ENCODE data around the gene NEU2. TPM values are rescaled to one million over a fixed set of nuclear protein-coding genes. Genes with fewer than 3 reads are reported as not detected.
"Not testable (repeated sequence)": the region's sequence is repeated elsewhere in the genome, so short reads cannot be mapped to it uniquely, and the experiment has no call there.

The NEU2 gene
- polyA plus RNA-seq, 3 donors: not detected

DNA sequence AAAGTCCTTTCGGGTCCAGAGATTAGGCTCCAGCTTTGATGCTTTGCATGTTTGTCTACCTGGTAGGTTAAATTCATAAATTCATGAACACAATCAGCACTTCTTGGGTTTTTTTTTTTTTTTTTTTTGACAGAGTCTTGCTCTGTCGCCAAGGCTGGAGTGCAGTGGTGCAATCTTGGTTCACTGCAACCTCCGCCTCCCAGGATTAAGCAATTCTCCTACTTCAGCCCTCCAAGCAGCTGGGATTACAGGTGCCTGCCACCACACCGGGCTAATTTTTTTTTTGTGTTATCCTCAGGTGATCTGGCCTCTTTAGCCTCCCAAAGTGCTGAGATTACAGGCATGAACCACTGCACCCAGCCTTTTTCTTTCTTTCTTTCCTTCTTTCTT, 32.7 kb downstream of the NEU2 start:
- not testable (repeated sequence) for DNase-seq (ENCODE audit: extremely low read depth in 1 of 11, low read depth in 9 of 11, low spot score in 4 of 11)

DNA sequence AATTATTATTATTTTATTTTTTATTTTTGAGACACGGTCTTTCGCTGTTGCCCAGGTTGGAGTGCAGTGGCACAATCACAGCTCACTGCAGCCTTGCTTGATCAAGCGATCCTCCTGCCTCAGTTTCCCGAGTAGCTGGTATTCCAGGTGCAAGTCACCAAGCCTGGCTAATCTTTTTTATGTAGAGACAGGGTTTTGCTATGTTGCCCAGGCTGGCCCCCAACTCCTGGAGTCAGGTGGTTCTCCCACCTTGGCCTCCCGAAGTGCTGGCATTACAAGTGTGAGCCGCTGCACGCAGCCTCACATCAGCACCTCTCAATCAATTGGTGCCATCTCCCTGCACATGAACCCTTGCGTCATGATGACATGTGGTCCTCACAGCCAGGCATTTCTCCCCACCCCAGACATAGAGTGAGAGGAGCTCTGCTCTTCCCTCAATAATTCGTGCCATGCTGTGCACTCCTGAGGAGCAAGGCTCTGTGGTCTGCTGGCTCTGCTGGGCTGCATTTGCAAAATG, 33.5 kb downstream of the NEU2 start:
- DNase-seq (ENCODE audit: extremely low read depth in 1 of 11, low read depth in 9 of 11, low spot score in 4 of 11): no peak

DNA sequence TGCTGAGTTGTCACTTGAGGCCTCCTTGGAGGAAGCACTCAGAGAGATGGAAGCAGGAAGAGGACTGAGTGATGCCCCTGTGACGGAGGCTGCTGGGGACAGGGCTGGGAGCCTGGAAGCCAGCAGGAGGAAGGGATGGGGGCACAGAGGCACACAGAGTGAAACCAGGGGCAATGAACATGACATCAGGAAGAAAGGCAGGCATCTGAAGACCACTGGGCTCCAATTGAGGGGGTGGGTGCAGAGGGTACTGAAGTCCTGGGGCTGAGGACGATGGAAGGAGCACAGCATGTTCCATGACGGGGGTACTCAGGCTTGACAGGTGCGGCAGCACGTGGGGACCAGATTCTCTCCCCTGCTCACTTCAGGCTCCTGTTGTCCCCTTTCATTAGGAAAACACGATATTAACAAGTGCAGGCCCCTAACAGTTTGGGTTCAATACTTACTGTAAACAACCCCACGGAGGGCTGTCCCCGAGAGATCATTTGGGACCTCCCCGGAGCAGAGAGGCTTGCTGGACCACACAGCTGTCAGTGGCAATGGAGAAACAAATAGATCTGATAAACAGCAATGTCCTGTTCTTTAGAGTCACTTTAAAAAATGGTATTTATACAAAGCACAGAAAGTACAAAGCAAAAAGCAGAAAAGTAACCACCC, 36.4 kb downstream of the NEU2 start:
- DNase-seq (ENCODE audit: extremely low read depth in 1 of 11, low read depth in 9 of 11, low spot score in 4 of 11): no peak

DNA sequence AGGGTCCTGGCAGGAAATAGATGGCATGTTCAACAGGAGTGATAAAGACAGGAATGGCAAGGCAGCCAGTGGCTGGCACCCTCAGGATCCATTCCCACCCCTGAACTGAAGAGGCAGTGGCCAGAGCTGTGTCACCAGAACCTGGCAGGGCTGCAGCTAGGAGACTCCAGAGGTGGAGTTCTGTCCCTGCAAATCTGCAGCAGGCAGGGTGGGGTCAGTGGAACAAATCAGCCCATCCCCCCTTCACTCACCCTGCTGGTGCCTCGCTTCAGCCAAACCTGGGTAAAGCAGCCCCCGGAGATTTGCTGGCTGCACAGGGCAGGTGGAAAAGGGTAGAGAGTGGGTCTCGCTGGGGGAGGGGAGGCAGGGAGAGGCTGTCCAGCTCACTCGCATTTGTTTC, 40.4 kb downstream of the NEU2 start:
- no peak for DNase-seq (ENCODE audit: extremely low read depth in 1 of 11, low read depth in 9 of 11, low spot score in 4 of 11)

DNA sequence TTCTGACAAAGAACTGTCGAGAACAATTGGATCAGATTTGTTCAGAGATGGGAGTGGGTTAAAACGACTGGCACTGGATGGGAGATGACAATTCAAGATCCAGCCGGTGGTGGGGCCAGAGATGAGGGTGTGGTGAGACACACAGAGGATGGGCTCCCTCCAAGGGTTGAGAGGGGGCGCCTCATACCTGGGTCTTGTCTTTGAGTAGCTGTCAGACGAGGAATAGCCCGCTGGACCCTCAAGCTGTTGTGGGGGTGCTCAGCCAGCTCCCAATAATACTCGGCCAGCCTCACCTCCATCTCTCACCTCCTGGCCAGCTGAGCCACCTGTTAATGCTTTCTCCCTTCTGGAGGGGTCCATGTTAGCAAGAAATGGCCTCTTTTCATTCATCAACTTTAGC, 41.6 kb downstream of the NEU2 start:
- DNase-seq (ENCODE audit: extremely low read depth in 1 of 11, low read depth in 9 of 11, low spot score in 4 of 11): no peak

DNA sequence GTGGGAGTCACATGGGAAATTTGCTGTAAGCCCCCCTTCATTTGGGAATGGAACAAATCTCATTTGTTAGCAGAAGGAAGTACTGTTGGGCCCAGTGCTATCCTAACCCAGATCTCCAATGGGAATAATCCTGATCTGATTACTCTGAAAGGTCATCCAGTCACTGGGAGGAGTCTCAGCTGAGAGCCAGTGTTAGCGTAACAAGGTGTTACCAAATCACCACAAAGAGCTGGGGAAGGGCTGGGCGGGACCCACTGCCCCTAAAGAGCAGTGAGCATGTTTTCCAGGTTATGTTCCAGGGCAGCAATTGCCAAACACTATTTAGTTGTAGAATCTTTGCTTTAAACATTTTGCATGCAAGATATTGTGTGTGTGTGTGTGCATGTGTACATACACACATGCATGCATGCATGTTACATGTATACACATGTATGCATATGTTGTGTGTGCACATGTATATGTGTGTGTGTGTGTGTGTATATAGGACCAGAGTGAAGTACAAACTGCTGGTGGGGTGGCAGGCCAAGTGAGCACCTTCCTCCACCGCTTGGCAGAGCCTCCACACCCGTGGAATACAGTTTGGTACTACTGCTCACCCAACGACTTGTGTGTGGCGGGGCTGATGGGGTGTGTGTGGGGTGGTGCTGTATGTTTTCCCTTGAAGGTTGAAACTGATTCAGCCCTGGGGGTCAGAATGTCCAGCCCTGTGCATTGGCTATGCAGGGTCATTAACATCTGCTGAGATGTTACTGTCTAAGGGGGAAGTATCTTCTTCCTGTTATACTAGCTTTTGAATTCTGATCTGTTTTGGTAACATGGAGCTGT, 42.9 kb downstream of the NEU2 start:
- no peak for DNase-seq (ENCODE audit: extremely low read depth in 1 of 11, low read depth in 9 of 11, low spot score in 4 of 11)

DNA sequence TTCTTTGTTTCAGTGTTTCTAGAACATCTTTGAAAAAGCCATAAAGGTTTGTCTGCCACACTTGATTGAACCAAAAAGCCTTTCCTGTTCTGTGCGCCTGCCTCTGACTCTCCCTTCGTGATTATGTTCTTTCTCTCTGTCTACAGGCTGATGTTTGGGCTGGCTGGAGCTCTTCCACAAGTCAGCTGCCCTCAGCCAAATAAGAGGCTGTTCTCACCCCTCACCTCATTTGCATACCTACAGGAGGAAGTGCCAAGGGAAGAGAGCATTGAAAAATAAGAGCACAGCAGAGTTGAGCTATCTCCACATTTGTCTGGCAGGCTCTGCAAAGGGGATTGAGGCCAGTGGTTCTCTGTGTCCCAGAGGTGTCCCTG, 43.5 kb downstream of the NEU2 start:
- no peak for DNase-seq (ENCODE audit: extremely low read depth in 1 of 11, low read depth in 9 of 11, low spot score in 4 of 11)

DNA sequence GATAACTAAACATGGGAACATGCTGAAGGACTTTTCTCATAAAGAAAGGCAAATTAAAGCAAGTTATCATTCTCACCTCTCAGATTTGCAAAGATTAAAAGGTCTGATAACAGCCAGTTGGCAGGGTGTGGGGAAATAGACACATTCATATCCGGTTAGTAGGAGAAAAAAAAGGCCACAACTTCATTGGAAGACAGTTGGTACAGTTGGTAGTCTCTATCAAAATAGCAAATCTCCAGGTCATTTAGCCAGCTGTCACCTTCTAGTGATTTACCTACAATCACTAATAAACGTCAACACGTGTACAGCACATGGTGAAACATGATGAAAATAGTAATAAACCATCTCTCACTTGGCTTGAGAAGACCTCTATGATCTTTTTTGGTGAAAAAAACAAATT, 44.3 kb downstream of the NEU2 start:
- no peak for DNase-seq (ENCODE audit: extremely low read depth in 1 of 11, low read depth in 9 of 11, low spot score in 4 of 11)

DNA sequence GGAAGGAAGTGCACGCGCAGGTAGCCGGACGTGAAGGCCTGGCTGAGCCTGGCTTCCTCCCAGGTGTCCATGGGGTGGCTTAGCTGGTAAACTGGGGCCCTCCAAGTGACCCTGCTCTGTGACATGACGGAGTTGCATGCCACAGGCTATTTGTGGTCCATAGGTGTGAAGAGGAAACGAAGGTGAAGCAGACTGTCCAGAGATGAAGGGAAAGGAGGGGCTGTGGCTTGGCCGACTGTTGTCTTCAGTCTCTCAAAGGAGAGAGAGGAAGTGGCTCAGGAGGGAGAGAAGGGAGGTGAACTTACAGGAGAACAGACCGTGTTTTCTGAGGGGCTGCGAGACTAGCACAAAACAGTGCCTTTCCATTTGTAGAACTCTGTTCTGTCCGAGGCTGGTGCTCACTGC, 47.0 kb downstream of the NEU2 start:
- DNase-seq (ENCODE audit: extremely low read depth in 1 of 11, low read depth in 9 of 11, low spot score in 4 of 11): no peak

DNA sequence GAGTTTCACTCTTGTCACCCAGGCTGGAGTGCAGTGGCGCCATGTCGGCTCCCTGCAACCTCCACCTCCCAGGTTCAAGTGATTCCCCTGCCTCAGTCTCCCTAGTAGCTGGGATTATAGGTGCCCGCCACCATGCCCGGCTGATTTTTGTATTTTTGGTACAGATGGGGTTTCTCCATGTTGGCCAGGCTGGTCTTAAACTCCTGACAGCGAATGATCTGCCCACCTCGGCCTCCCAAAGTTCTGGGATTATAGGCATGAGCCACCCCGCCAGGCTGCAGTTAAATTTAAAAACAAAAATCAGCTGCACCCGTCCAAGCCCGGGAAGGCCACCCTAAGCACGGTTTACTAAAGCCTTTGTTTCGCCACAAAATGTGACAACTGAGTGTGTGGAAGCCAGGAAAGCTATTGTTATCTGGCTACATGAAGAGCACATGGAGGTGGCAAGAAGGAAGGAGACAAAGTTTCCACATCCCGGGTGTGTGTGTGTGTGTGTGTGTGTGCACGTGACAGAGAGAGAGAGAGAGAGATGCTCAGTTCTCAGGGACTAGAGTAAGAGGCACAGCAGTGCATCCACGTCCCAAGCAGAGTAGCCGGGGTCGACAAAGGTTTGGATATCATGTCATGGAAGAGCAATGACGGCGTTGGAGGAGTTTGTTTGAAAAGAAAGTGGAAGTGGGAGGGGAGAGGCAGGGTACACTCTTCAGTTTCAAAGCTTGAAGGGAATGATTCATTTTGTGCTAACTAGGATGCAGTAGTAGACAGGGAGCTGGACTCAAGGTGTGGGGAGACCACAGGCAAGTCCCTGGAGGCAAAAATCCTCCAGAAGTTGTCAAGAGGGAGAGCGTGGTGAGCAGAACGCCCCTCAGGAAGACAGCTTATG, 47.7 kb downstream of the NEU2 start:
- no peak for DNase-seq (ENCODE audit: extremely low read depth in 1 of 11, low read depth in 9 of 11, low spot score in 4 of 11)

DNA sequence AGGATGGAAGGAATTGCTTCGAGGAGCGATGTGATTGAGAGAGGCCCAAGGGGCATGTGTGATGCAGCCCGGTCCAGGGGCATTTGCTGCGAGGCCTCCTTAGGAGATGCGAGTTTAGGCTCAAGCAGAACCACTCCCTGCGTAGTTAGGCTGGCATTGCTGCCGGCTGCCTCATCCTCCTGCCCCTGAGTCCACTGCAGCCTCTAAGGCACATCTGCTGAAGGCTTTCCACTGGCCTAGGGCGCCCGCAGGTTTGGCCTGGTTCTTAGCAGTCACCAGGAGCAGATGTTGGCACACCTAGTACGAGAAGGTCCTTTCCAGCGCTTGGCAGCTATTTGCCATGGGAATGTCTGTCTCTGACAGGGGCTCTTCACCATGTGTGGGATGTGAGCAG, 48.4 kb downstream of the NEU2 start:
- DNase-seq (ENCODE audit: extremely low read depth in 1 of 11, low read depth in 9 of 11, low spot score in 4 of 11): no peak

DNA sequence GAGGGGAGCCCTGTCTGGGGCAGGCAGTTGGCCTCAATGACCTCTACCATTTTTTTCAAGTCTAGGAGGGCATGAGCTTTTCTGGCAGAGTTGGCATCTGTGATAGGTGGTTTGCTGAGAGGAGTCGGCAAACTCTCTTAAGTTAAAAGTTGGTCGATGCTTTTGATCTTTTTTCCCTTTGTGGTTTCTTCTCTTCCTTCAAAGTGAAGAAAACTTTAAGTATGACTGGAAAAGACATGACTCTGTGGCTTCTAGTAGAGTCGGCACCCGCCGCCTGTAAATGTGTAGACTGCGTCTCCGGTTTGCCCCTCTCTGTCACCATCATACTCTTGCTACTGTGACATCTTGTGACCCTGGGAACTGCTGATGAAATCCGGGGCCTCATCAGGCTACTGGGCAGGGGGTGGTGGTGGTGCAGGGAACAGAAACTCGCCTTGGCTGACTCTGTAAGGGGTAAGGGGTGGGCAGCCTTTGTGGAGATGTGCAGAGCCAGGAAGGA, 48.8 kb downstream of the NEU2 start:
- no peak for DNase-seq (ENCODE audit: extremely low read depth in 1 of 11, low read depth in 9 of 11, low spot score in 4 of 11)

DNA sequence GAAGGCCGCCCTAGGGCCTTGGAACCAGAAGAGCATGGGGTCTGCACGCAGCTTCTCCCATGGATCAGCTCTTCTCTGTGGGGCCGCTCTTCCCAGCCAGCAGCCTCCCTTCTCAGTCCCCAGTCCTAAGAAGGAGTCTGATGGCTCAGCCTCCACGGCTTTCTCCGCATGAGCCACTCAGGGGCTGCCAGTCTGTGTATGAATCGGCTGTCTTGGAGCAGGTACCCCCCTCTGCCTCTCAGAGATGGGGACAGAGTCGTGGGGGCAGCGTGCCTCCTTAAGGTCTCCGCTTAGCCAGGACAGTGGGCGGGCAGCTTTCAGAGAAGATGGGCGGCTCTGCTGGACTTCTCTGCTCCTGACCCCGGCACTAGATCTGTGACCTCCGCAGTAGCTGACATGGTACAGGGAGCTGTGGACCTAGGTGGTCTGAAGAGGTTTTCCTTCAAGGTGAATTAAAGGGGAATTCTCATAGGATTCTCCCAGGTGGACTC, 49.3 kb downstream of the NEU2 start:
- DNase-seq (ENCODE audit: extremely low read depth in 1 of 11, low read depth in 9 of 11, low spot score in 4 of 11): no peak

DNA sequence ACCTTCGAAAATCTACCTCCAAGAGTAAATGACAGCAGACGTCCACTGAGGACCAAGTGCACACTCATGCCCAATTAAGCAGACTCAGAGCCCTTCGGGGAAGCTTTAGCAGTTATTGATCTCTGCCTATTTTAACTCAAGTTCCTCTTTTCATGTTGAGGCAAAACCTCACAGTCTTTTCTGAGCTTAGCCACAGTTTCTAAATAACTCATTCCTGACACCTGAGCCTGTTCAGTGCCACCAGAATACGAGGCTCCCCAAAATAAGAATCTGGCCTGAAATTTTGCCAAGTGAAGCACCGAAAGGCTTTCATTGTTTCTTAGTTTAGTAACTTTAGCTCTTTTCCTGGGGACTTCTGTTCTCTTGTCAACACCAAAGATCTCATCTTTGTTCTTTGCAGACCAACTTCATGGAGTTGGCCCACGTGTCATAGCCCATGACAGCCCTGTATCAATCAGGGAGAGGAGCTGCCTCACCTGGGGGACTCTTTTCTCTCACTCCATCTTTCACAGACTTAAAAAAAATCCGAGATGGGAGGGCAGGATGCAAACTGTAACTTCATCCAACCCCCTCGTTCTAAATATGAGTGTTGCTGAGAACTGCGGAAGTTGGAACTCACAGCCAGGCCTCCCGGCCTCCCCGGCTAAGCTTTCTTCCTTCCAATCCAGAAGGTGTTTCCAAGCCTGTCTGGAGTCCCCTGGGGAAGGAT, 49.9 kb downstream of the NEU2 start:
- DNase-seq (ENCODE audit: extremely low read depth in 1 of 11, low read depth in 9 of 11, low spot score in 4 of 11): no peak

DNA sequence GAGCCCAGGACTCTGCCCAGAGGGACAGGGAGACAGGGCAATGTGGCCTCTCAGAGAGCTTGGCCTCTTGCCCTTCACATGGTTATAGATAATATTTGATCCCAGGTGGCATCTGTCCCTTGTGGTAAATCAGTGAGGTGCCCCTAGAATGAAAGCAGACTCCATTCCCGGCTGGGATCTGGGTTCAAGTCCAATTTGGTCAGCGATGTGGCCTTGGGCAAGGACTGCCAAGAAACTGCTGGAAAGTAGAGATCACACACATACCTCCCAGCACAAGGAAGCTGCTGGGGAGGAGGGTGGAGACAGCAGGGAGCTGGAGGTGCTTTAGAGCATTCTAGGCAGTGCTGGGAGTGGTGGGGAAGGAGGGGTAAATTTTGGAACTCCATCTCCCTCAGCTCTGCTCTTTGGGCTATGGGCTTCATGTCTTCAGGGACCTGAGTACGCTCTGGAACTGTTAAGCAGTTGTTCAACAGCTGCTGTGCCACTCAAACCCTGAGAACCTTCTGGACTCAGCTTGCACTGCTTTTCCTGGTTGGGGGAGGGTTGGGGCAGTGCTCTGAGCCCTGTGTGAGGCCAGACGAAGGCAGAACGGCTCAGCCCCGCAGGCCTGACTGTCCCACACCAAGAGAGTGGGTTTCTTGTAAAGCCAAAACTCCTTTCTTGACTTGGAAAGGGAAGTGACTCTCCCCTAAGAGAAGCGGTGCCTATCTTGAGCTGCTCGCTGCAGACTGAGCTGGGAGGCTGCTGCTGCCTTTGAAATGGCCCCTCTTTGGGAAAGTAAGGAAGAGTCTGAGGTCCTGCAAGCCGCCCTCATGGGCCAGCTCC, 50.7 kb downstream of the NEU2 start:
- no peak for DNase-seq (ENCODE audit: extremely low read depth in 1 of 11, low read depth in 9 of 11, low spot score in 4 of 11)

DNA sequence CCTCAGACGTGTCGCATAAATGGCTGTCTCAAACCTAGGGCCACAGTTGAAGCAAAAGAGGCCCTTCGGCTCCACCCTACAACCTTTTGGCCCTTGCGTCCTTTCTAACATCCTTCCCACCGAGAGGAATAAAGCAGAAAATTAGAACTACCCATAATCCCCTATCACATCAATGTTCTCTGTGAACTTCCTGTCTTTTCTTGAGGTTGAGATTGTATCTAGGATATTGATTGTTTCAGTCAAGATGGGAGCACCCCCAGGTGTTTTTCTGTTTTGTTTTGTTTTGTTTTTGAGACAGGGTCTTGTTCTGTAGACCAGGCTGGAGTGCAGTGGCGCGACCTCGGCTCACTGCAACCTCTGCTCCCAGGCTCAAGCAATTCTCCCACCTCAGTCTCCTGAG, 51.3 kb downstream of the NEU2 start:
- no peak for DNase-seq (ENCODE audit: extremely low read depth in 1 of 11, low read depth in 9 of 11, low spot score in 4 of 11)

DNA sequence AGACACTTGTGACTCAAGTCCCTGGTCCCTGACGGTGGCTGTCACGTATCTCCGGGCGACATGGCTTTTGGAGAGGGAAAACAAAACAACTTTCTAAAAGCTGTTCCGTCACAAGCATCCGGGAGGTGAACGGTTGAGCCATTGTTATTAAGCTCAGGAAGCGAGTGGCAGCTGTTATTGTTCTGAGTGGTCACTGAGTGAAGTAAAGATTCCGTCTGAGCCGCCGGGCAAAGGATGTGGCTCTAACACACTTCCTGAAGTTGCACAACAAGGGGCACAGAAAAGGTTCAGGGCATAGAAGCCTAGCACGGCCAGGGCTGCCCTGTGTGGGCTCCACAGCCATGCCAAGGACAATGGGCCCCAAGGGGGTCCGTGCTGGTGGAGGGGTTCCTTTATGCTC, 52.0 kb downstream of the NEU2 start:
- DNase-seq (ENCODE audit: extremely low read depth in 1 of 11, low read depth in 9 of 11, low spot score in 4 of 11): peak in 3 of 11 donors; percentile 24 to 32 (median 26)

All from renal cortex interstitium (tissue), 11 donors.